Stimulated activated CD4-positive, alpha-beta T cell treated with anti-CD3 and anti-CD28 coated beads, Interleukin-2, amount 100 ng/mL, for 48 hours (primary cell): ENCODE measurements around the gene CNTLN.

Experiments
- DNase-seq, 2 donors: peaks; one replicate each; pipeline ENCODE4 v3.0.0-alpha.2; 2020

The CNTLN gene, protein sequence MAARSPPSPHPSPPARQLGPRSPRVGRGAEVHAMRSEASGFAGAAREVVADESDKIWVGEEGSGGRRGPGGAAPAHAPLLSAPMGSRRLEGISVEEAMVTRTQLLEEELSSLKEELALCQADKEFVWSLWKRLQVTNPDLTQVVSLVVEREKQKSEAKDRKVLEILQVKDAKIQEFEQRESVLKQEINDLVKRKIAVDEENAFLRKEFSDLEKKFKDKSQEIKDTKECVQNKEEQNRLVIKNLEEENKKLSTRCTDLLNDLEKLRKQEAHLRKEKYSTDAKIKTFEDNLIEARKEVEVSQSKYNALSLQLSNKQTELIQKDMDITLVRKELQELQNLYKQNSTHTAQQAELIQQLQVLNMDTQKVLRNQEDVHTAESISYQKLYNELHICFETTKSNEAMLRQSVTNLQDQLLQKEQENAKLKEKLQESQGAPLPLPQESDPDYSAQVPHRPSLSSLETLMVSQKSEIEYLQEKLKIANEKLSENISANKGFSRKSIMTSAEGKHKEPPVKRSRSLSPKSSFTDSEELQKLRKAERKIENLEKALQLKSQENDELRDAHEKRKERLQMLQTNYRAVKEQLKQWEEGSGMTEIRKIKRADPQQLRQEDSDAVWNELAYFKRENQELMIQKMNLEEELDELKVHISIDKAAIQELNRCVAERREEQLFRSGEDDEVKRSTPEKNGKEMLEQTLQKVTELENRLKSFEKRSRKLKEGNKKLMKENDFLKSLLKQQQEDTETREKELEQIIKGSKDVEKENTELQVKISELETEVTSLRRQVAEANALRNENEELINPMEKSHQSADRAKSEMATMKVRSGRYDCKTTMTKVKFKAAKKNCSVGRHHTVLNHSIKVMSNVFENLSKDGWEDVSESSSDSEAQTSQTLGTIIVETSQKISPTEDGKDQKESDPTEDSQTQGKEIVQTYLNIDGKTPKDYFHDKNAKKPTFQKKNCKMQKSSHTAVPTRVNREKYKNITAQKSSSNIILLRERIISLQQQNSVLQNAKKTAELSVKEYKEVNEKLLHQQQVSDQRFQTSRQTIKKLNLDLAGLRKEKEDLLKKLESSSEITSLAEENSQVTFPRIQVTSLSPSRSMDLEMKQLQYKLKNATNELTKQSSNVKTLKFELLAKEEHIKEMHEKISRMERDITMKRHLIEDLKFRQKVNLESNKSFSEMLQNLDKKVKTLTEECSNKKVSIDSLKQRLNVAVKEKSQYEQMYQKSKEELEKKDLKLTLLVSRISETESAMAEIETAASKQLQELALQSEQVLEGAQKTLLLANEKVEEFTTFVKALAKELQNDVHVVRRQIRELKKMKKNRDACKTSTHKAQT (N-terminal part only)

DNA sequence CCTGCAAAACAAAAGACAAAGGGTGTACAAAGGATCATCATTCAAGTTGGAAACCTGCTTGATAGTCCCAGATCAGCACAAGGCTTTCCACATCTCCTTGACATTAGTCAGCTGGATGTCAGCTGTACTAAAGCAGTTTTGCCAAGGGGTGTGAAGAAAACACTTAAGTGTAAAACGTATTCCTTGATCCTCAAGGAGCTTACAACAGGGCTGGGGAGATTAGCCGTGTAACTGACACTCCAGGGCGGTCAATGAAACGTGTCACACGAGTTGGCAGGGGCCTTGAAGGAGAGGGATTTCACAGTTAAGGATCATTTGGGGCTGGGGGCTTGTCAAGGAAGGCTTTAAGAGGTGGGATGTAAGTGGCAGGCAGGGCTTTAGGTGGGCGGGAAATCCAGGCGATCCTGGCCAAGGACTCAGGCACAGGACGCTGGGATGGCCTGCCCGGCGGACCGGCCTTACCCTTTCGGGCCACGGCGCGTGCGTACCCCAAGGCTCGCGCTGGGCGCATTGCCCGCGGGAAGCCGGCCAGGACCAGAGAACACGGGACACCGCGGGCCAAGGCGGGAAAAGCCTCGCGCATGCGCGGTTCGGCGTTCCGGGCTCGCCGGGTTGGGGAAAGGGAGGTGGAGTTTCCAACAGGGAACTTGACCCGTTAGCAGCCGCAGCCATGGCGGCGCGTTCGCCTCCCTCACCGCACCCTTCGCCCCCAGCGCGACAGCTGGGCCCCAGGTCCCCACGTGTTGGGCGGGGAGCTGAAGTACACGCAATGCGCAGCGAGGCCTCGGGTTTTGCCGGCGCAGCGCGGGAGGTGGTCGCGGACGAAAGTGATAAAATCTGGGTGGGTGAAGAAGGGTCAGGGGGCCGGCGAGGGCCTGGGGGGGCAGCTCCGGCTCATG lies at the start of gene CNTLN:
Gene CNTLN (plus strand): TSS at position 645 of the 899 bp plus-strand sequence. CDS start 26 bp downstream, at position 671.
- DNase-seq: peak; percentile 29 to 41

DNA sequence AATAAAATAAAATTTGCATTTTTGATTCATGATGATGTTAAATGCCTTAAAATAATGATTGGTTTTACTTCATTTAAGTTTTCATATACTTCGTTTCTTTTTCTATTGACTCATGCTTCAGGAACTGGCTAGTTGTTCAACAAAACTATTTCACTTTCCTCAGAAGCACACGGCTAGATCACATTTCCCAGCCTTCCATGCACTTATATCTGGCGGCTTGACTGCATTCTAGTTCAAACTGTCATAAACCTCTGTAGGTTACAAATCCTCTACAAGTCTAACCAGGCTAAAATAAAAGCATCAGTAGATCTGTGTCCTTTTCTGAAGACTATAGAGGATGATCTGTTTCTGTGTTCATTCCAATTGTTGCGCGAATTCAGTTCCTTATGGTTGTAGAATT lies 46.3 kb upstream of the CNTLN start:
- no peak for DNase-seq

DNA sequence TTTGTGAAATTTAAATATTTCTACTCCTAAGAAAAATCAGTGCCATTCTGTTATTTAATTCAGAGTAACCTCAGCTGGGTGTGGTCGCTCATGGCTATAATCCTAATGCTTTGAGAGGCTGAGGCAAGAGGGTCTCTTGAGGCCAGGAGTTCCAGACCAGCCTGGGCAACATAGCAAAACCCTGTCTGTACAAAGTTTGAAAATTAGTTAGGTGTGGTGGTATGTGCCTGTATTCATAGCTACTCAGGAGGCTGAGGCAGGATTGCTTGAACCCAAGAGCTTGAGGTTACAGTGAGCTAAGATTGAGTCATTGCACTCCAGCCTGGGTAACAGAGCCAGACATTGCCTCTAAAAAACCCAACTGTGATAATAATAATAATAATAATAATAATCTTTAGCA lies 44.8 kb upstream of the CNTLN start:
- no peak for DNase-seq

DNA sequence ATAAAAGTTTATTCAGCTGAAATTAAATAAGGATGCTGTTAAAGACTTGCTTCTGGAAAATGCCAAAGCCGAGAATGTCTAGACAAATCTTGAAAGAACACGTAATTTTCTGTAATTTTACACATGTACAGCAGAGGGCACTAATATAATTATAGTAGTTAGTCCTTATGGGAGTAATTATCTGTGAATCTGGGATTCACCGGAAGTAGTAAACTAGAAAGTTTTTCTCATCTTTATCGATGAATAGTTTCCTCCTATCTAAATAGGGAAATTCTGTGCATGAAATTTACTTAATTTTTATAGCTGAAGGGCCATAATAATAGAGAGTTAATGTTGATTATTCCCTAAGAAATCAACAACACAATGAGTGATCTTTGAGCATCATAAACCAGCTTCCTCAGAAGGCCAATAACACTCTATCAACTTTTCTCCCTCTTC lies 18.4 kb upstream of the CNTLN start:
- DNase-seq: no peak

DNA sequence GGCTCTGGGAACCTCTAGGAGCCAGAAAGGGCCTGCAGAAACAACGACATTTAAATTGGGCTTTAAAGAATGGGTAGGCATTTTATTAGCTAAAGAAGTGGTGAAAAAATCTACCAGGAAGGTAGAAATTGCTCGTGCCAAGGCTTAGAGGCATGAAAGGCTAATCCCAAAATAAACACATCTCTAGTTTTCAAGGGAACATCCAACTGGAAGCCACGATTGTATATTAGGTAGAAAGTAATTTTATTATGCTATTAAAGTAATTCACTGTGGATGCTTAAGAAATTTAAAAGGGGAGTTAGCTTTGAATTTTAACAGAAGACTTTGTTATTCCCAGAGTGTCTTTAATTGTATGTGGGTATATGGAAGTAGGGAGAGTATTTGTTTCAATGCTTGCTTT lies 17.5 kb upstream of the CNTLN start:
- no peak for DNase-seq

DNA sequence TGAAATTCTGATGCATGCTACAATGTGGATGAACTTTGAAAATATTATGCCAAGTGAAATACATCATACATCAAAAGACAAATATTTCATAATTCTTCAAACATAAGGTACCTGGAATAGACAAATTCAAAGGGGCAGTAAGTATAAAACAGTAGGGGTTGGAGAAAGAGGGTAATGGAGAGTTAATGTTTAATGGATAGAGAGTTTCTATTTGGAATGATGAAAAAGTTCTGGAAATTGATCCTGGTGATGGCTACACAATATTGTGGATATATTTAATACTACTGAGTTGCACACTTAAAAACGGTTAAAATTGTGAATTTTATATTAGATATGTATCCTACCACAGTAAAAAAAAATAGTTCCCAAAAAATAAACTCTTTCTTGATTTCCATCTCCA lies 14.6 kb upstream of the CNTLN start:
- no peak for DNase-seq

DNA sequence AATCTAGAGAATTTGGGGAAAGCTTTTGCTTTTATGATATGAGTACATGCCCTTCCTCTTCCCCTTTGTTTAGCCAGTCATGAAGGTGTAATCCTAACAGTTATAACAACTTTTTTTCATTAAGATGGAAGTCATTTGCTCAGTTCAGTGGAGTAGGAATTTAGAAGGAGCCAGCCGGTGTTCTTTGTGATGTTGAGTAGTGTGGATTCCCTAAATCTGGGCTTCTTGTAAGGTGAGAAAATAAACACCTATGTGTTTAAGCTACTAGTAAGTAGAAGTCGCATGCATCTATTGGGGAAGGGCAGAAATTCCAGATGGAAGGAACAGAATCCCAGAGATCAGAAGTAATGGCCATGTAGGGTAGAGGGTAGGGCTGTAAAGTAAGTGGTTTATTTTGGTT lies 13.6 kb upstream of the CNTLN start:
- no peak for DNase-seq

DNA sequence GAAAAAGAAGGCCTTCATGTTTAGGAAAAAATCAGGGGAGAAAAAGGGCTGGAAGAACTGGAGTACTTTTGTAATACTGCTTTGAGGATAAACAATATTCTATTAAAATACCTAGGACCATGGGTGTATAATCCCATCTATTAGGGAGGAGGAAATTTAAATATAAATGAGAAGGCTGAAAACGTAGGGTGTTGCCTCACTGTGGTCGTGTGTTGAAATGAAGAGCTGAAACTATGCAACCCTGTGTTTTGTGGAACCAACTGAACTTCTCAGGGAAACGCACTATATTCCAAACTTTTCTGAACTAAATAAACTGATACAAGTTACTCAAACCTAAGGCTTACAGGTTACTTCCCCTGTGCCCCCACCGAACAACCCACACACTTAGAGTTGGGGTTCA lies 4.5 kb upstream of the CNTLN start:
- no peak for DNase-seq

DNA sequence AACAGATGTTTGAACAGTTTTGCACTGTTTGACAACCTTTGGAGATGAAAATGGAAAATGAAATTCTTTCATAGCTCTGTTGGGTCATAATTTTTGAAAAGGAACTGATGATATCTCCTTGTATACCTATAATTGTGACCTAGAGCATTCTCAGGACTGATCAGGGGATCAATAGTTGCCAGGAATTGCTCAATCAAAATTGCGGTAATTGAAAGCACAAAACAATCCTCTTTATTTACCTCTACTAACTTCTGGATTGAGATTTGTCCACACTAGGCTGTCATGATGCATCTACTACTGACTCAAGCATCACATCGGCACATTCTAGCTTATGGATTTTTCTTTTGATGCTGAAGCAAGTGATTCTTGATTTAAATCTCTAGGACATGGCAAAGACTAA lies 4.1 kb upstream of the CNTLN start:
- DNase-seq: no peak

DNA sequence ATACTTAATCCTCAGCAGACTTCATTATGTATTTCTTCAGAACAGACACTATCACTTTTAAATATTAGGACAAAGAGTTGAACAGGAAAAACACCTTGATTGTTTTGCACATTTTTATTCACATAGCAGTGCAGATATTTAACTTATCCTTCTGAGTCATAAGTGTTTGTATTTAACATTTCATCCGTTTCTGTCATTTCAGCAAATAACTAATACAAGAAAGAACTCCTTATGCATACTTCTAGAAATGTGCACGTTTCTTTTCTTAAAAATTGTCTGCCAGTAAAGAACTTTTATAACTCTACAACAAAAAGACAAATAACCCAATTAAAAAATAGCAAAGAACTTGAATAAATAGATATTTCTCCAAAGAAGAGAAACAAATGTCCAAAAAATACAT lies 3.3 kb upstream of the CNTLN start:
- no peak for DNase-seq

DNA sequence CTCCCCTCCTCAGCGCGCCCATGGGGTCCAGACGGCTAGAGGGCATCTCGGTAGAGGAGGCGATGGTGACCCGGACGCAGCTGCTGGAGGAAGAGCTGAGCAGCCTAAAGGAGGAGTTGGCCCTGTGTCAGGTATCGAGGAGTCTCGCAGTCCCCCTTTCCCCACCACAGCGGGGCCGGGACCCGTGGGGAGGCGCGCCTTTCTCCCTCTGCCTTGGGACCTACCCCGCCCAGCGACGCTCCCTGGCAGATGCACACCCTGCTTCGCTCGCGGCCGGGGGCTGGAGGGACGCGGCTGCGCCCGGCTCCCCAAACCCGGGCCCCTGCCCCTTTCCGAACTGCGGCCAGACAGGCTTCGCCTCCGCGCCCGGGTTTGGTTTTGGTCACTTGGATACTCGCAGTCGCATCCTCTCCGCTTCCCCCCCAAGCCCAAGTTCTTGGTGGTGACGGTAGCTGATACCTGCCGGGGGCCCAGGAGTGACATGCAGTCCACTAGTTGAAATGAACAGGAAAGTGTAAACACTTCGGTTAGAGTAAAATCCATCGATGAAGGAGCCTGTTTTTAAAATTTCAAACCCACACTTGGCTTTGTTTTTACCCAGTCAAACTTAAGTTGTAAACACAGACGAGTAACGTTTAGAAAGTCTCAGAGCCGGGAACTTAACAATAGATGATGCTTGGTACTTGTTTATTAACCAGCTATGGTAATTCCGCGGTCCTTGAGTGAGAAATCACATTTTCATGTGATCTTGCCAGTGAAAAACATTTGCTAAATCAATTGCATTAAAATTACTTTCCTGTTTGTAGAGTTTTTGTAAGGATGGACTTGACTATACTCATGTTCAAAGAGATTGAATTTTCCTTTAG lies 688 bp downstream of the CNTLN start:
- no peak for DNase-seq

DNA sequence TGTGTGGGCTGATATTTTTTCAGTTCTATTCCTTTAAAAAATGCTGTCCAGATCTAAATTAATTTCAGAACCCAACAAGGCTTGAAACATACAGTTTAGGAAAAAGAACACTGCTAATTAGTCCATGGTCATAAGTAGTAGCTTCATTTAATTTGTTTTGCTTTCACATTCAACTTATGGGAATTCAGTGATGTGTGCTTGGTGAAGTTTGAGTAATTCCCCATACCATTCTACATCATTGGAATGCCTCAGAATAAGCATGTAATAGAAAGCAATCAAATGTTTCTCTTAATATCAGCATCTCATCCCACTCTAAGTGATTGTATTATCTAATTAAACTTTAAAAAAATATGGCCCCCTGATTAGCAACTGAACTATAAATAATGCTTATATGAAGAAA lies 2.7 kb downstream of the CNTLN start:
- DNase-seq: no peak

DNA sequence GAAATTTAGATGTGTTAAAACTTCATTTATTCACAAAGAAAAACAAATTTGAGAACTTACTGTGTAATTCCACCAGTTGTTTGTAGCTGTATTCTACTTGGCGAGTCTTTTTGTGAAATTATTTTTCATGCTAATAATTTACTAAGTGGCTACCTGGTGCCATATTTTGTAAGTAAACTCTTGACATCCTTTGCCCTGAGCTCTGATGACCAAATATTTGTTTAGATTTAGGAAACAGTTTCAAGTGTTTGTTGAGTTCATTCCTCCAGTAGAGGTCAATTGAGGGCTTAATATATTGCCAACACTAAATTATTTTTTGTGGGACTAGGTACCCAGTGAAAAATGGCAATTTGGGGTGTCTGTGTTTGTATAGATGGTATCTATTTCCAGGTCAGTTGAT lies 3.7 kb downstream of the CNTLN start:
- no peak for DNase-seq

DNA sequence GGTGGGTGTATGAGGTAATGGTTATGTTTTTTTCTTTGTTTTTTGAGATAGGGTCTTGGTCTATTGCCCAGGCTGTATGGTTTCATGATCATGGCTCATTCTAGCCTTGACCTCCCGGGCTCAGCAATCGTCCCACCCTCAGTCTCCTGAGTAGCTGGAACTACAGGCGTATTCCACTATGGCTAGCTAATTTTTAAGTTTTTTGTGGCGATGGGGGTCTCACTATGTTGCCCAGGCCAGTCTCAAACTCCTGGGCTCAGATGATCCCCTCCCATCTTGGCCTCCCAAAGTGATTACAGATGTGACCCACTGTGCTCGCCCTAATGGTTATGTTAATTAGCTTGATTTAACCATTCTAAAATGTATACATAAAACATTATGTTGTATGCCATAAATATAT lies 5.6 kb downstream of the CNTLN start:
- DNase-seq: no peak

DNA sequence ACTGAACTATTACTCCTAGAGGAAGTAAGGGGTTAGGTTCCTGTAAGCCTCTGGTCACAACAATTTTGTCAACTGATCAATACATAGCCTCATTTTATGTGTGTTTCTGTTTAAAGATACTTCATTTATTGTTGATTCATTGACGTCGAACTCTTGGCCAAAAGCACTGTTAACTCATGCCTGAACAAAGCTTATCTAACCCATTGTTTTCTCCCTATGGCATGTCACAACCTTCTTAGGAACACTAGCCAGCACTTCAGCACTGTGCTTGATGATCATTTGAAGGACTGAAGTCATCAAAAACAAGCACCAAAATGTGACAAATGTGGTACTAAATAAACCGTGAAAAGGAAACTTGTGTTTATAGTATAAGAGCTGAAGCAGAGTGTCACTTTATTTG lies 13.5 kb downstream of the CNTLN start:
- no peak for DNase-seq

DNA sequence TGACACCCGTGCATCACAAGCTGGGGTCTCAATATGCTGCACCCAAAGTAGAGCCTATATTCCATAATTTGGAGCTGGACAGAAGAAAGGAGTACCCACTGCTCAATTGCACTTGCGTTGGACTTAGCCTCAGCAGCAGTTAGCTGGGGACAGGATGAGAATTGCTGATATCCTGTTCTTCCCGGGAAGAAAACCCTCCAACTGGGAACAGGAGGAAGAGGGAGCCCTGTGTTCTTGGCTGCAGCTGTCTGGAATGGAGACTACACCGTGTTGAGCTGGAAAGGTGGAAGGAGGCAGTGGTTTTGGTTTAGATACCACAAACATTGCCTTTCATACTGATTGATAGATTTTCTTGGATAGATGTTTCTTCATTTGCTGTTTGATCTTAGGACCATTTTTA lies 24.6 kb downstream of the CNTLN start:
- DNase-seq: no peak

DNA sequence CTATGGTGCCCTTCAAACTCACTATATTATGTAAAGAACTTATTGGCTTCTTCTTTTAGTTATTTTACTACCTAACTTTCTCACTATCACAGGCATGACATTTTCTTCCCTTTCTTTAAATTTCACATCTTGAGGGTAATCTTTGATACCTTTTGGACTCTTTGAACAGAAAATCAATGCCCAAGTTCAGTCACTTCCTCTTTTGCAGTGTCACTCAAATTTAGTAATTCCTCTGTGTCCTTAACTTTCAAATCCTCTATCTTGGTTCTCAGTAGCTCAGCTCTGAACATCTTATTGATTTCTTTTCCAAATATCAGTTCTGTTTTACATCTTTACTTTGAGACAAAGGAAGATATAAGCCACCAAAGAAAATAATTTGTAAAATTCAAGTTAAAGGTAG lies 25.5 kb downstream of the CNTLN start:
- DNase-seq: no peak

DNA sequence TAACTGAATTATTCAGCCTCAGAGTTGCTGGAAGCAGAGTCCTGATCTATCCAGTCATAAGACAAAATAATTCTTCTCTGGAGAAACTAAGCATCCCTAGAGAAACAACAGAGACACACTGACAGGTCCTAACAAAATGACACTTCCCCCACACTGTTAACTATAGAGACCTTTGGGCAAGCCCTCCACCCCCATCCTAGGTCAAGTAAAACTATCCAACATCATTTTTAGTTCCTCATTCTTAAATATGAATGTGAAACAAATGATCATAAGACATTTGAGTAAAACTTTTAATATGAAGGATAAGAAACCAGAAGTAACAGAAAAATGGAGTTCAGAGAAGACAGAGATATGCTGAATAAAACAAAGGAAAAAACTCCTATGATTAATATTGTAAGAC lies 30.9 kb downstream of the CNTLN start:
- no peak for DNase-seq

DNA sequence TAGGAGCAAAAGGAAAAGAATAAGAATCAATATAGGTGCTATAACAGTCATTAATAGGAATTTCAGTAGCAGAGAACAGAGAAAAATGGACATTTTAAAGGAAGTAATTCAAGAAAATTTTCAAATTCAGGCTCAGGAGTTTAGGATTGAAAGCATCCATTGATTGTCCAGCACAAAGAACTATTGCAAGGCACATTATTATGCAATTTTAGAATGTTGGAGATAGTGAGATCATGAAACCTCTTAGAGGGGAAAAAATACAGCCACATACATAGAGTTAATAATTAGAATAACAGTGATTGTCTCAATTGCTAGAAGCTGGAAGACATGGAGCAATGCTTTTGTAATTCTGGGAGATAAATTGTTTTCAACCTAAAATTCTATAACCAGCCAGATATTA lies 31.5 kb downstream of the CNTLN start:
- no peak for DNase-seq

DNA sequence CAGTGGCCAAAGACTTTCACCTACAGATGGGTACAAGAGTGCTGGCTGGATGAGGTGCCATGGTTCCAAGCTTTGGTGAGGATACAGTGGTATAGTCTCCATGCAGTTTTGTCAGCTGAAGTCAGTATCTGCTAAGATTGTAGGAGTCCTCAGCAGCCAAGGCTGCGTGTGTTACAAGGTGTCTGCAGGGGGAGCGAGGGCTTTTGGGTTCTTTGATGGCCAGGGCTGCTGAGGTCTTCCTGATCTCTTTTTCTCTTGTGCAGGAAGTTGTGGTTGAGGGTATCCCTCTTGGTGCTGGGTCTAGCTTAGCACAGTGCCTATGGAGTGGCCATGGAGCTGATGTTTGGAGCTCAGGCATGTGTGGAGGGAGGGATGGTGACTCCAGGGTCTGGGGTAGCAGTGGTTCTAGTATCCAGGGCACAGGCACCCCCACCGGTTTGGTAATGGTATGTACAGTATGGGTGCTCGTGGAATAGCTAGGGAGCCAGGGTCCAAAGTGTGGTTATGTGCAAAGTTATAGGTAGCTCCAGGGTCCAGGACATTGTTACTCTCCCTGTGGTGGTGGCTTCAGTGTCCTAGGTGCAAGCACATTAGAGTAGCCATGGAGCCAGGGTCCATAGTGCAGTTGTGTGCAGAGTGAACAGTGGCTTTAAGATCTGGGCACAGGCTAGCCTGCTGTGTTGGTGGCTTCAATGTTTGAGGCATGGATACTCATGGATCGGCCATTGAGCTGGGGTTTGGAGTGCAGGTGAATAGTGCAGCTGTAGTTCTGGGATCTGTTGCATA lies 36.7 kb downstream of the CNTLN start:
- no peak for DNase-seq
